Smooth muscle cell of the brain vasculature (primary cell): Measurements from ENCODE around the gene VAMP4.
"Not testable (repeated sequence)": the region's sequence is repeated elsewhere in the genome, so short reads cannot be mapped to it uniquely, and the experiment has no call there.

Source experiments
- DNase-seq: peaks from one replicate; pipeline ENCODE4 v3.0.0-alpha.2; 2012; ENCODE audit warnings: low read depth, low spot score

VAMP4 gene

DNA sequence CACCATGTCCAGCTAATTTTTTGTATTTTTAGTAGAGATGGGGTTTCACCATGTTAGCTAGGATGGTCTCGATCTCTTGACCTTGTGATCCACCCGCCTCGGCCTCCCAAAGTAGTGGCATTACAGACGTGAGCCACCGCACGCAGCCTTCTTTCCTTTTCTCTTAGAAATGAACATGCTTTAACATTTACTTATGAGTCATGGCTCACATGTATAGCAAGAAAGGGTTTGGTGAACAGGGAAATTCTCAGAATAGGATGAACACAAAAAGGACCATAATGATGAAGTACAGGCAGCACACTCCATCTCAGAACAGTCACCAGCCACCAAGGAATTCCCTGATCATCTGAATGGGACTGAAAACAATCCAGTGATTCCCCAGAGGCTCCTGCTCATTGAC, 9.4 kb upstream of the VAMP4 start:
- DNase-seq, result no peak

- no peak for DNase-seq
Observed at GRCh38 chr1:171748651-171749050, 6.8 kb upstream of the VAMP4 start.

- DNase-seq, result no peak
Observed at GRCh38 chr1:171744986-171745385, 3.1 kb upstream of the VAMP4 start.

DNA sequence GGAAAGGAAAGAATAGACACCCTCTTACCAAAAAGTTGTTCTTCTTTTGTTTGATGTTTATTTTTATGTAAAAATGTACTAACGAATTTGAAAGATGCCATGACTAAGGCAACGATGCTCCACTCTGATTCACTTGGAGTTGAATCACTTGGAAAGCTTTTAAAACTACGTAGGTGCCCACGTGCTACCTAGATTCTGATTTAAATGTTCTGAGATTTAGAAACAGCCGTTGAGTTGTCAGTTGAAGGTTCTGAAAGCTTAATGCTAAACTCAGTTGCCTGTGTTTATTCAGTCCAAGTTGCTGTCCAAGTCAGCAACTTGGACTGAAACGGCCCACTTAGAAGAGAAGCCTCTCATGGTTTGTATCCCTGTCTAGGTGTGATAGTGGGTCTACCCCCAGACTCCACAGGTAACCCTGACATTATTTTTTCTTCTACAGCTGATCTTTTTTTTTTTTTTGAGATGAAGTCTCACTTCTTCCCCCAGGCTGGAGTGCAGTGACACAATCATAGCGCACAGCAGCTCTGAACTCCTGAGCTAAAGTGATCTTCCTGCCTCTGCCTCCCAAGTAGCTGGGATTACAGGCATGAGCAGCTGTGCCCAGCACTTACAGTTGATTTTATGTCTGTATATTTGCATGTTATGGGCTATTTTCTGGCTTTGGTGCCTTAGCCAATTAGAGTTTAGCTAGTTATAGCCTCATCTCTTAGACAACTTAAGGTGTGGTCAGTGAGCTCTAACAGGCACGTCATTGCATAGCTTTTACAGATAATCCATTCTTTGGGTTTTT, 1.4 kb upstream of the VAMP4 start:
- no peak for DNase-seq

DNA sequence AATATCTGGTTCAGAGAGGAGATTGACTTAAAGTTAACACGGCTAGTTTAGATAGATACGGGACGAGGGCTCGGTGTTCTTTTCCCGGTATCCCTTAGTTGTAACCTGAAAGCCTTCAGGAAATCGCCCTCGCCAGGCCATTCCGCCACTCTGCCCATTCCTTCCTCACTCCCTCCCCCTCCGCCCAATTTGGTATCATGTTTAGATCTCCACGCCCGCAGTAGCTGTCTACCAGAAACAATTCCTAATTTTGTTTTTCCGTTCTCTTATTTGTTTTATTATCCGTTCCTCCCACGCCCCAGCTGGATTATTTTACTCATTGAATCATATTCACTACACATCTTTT, 685 bp upstream of the VAMP4 start:
- no peak for DNase-seq

DNA sequence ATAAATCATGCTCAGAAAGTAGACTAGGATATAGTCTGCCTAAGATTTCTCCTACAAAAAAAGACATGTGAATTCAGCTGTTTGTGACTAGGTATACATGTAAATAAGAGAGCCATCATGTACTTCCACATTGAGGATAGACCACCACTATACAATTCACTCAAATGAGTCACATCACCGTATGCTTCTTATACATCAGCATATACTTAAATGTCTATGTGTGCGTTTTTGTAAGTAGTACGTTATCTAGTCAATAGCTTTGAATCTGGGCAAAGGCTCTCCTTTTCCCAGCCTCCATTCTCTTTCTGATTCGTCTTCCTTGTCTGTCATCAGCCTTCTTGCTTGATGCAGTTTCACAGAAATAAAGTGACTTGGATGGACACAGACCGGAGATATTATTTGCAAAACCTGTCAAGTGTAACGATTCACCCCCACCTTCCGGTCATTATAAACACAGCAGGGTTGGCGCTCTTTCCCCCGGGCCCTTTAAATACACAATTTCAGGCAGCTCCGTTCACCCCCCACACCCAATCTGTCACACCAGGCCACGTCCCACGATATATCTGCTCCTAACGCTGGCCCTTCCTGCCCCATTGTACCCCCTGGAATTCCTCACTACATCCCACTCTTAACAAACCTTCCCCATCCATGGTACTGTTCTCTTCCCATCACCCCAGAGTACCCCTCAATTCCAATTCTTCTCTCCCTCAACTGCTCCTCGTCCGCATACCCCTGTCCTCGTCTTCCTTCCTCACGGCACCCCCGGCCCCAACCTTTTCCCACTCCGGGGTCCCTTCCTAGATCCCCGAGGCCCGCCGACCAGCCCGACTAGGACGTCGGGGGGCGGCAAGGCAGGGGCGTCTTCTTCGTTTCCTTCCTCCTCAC, 636 bp downstream of the VAMP4 start:
- DNase-seq, result no peak

- DNase-seq, result no peak
Observed at GRCh38 chr1:171740356-171740863, 1.5 kb downstream of the VAMP4 start.

DNA sequence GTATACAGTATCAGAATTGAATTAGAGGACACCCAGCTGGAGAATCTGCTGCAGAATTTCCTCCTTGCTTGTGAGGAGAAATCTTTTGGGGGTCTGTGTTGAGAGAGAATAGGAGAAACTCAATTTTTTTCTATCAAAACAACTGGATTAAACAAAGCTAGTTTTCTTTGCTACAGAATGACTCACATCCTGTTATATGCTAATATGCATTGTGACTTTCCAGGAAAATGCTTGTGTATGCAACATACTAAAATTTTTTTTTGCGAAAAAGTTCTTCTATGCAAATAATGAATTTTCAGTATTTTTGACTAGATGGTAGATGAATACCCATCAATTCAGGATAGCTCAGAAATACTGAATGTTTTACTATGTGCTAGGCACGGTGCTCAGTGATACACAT, 2.2 kb downstream of the VAMP4 start:
- DNase-seq, result no peak

- no peak for DNase-seq
Observed at GRCh38 chr1:171738911-171739310, 3.0 kb downstream of the VAMP4 start.

- no peak for DNase-seq
Observed at GRCh38 chr1:171736196-171736595, 5.7 kb downstream of the VAMP4 start.

- DNase-seq, result no peak
Observed at GRCh38 chr1:171730052-171730451, 11.8 kb downstream of the VAMP4 start.

DNA sequence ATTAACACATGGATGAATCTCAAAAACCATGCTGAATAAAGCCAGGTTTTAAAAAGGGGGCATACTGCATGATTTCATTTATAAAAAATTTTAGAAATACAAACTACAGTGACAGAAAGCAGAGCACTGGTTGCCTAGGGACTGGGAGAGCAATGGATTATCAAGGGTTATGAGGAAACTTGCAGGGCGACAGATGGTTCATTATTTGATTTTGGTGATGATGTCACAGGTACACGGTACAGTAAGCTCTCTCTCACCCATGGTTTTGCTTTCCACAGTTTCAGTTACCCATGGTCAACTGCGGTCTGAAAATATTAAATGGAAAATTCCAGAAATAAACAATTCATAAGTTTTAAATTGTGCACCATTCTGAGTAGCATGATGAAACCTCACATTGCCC, 14.1 kb downstream of the VAMP4 start:
- DNase-seq, result no peak

- DNase-seq, result not testable (repeated sequence)
Observed at GRCh38 chr1:171723180-171723579, 18.7 kb downstream of the VAMP4 start.

GRCh38 chr1:171718848-171719247, 23.0 kb downstream of the VAMP4 start:
- no peak for DNase-seq

DNA sequence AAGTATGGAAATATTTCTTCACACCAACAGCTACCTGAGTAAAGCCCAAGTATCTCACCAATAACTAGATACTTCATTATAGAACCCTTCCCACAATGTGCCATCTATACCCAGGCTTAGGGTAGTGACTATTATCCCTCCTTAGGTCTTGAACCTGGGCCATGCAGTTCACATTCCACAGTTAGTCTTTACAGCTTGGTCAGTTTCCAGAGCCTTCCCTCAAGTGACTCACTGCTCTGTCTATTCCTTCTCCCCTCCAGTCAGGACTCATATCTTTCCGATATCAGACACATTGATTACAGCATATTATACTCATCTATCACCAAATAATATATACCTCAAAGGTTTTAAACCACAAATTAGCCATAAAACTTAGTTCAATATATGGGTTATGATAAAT, 23.6 kb downstream of the VAMP4 start:
- no peak for DNase-seq

- DNase-seq, result no peak
Observed at GRCh38 chr1:171717062-171717718, 24.7 kb downstream of the VAMP4 start.

- no peak for DNase-seq
Observed at GRCh38 chr1:171716616-171717015, 25.2 kb downstream of the VAMP4 start.

- no peak for DNase-seq
Observed at GRCh38 chr1:171715813-171716251, 26.0 kb downstream of the VAMP4 start.

DNA sequence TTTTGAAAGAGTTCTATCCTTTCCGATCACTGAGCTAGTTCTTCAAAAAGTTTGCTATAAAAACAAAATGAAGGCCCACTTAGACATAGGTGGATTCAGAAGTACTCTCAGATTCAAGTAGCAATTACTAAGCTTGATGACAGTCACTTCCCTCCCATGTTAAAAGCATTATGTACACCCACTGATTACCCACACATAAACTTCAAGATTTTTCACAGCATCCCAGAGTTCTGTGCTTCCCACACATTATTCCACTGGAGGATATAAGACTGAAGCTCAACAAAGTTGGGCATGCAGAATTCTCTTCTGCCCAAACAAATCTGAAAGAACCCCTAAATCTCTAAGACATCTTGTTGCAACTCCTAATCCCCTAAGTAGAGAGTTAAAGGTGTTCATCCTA, 29.5 kb downstream of the VAMP4 start:
- no peak for DNase-seq

DNA sequence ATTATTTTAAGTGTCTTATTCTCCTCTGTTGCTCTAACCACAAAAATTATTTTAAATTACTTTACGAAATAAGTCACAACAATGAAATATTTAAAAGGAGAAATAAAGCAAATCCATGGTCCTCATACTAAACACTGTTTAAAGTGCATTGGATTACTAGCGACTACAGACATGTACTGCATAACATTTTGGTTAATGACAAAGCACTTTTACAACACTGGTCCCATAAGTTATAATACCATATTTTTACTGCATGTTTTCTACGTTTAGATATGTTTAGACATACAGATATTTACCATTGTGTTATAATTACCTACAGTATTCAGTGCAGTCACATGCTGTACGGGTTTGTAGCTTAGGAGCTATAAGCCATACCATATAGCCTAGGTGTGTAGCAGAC, 30.2 kb downstream of the VAMP4 start:
- no peak for DNase-seq

GRCh38 chr1:171707583-171707982, 34.3 kb downstream of the VAMP4 start:
- DNase-seq, result no peak

- no peak for DNase-seq
Observed at GRCh38 chr1:171702598-171702997, 39.3 kb downstream of the VAMP4 start.
